Neural crest cell (in vitro differentiated cells): ENCODE measurements around the gene CD84. TPM values are rescaled to one million over a fixed set of nuclear protein-coding genes. Genes with fewer than 3 reads are reported as not detected.

ENCODE experiments used
- DNase-seq: peaks from one replicate; pipeline ENCODE4 v3.0.0; 2021; ENCODE audit warnings: low read depth, mixed read lengths, low spot score
- H3K27ac Mint-ChIP-seq: one replicate; pipeline ENCODE4 v1.8.0; 2021; ENCODE audit warnings: mild to moderate bottlenecking, mixed read lengths; ENCODE audit not compliant: unreplicated experiment
- H3K27me3 Mint-ChIP-seq: 2 replicates; pipeline ENCODE4 v1.8.0; 2021; ENCODE audit warnings: low read depth, mild to moderate bottlenecking, mixed read lengths
- H3K36me3 Mint-ChIP-seq: 2 replicates; pipeline ENCODE4 v1.8.0; 2021; ENCODE audit warnings: low read depth, mild to moderate bottlenecking, mixed read lengths
- H3K4me1 Mint-ChIP-seq: 2 replicates; pipeline ENCODE4 v1.8.0; 2021; ENCODE audit warnings: mixed read lengths
- H3K4me3 Mint-ChIP-seq: one replicate; pipeline ENCODE4 v1.8.0; 2021; ENCODE audit warnings: mild to moderate bottlenecking, mixed read lengths
- H3K9me3 Mint-ChIP-seq: 2 replicates; pipeline ENCODE4 v1.8.0; 2021; ENCODE audit warnings: mixed read lengths
- total RNA-seq: library from RNA; stranded (reverse); gene quantifications from 2 replicates; pipeline ENCODE4 v1.2.1, GENCODE V29; 2021
- TF ChIP-seq, protein P1 (sequence below): fragments of 200-600 bp; sonication (generic); conservative IDR thresholded peaks from 2 replicates; pipeline ENCODE4 v1.5.0; 2021; ENCODE audit warnings: antibody characterized with exemption, mild to moderate bottlenecking

Gene CD84
- total RNA-seq, 1 donor from 2014 or later = not detected

DNA sequence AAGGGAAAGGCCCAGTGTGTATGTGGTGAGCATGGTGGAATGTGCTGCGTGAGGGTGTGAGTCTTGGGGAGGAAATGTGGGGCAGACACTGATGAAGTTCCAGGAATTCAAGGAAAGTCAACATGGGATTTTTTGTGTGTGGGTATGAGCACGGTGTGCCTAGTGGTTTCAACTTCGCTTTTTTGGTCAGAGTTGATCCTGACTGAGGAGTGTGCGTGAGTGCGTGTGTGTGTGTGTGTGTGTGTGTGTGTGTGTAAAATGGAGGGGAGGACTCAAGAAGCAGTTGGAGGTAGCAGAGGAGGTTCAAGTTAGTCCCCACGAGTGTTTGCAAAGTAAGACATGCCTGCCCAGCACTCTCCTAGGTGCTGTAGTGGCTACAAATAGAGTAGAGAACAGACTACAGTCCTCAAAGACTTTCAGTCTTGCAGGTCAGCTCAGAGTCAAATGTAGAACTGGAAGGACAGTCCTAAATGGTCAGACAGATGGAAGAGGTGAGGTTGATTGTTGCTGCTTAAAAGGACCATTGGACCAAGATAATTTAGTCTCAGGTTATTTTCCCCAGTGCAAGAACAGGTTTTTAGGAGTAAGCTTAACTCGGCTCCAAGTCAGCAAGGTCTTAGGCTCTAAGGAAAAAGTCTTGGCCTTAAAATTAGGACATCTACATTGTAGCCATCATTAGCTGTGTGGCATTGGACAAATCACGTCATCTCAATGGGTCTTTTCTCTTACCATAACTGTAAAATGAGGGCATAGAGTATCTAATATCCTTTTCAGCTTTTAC lies 42.5 kb upstream of the CD84 start:
- Mint-ChIP-seq H3K9me3 (peaks cover 5% of the 10 kb centered on the region), H3K36me3 (no peaks in the 10 kb centered on the region), H3K27me3 (peaks cover 2% of the 10 kb centered on the region), H3K27ac (peak overlapping the region; percentile 52), H3K4me1 (peaks cover 6% of the 10 kb centered on the region), H3K4me3 (no peak overlapping the region)
- TF ChIP-seq, protein P1, sequence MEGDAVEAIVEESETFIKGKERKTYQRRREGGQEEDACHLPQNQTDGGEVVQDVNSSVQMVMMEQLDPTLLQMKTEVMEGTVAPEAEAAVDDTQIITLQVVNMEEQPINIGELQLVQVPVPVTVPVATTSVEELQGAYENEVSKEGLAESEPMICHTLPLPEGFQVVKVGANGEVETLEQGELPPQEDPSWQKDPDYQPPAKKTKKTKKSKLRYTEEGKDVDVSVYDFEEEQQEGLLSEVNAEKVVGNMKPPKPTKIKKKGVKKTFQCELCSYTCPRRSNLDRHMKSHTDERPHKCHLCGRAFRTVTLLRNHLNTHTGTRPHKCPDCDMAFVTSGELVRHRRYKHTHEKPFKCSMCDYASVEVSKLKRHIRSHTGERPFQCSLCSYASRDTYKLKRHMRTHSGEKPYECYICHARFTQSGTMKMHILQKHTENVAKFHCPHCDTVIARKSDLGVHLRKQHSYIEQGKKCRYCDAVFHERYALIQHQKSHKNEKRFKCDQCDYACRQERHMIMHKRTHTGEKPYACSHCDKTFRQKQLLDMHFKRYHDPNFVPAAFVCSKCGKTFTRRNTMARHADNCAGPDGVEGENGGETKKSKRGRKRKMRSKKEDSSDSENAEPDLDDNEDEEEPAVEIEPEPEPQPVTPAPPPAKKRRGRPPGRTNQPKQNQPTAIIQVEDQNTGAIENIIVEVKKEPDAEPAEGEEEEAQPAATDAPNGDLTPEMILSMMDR = no peak
- DNase-seq = no peak

DNA sequence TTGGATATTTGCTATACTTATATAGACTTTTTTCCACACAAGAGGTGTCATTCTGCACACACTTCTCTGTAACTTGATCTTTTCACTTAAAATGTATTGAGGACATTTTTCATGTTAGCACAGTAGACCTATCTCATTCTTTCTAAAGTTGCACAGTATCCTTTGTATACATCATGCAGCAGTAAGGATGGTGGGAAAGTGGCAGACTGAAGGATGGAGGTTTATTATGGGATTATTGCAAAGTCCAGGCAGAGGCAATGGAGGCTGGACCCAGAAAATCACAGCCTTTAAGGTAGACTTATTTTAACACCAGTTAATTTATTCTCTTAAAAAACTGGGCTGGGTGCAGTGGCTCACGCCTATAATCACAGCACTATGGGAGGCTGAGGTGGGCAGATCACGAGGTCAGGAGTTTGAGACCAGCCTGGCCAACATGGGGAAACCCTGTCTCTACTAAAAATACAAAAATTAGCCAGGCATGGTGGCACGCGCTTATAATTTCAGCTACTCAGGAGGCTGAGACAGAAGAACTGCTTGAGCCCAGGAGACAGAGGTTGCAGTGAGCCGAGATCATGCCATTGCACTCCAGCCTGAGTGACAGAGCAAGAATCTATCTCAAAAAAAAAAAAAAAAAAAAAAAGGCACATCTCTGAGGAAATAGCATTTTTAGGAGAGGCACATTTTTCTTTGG lies 41.8 kb upstream of the CD84 start:
- H3K27me3 Mint-ChIP-seq = peaks cover 2% of the 10 kb centered on the region
- H3K9me3 Mint-ChIP-seq = peaks cover 5% of the 10 kb centered on the region
- peaks cover 6% of the 10 kb centered on the region for H3K4me1 Mint-ChIP-seq
- no peak overlapping the region for H3K4me3 Mint-ChIP-seq
- no peaks in the 10 kb centered on the region for H3K36me3 Mint-ChIP-seq
- peak overlapping the region; percentile 52 for H3K27ac Mint-ChIP-seq
- TF ChIP-seq, protein P1 = no peak
- DNase-seq = no peak

DNA sequence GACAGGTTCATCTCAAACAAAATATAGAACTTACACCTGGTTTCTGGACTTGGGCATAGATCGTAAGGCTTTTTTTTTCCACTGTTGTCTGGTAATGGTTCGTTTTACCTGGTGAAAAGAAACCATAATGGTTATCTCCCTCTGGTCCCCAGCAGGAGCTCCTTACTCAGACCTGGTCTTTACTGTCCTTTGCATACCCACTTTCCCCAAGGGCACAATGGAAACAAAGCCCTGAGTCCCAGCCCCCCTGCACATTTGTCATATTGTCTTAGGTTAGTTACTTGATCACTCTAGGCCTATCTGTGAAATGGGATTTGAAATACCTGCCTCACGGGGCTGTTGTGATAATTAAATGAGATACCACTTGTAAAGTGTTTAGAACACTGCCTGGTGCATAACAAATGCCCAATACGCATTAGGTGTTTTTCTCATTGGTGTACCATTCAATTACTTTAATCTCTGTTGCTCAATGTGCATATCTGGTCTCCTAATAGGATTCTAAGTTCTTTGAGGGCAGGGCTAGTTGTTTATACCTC lies 40.5 kb upstream of the CD84 start:
- no peak for DNase-seq
- peaks cover 2% of the 10 kb centered on the region for H3K27me3 Mint-ChIP-seq
- H3K27ac Mint-ChIP-seq = no peak overlapping the region
- no peak overlapping the region for H3K4me3 Mint-ChIP-seq
- no peaks in the 10 kb centered on the region for H3K36me3 Mint-ChIP-seq
- H3K4me1 Mint-ChIP-seq = peaks cover 6% of the 10 kb centered on the region
- peaks cover 5% of the 10 kb centered on the region for H3K9me3 Mint-ChIP-seq
- TF ChIP-seq, protein P1 = no peak

DNA sequence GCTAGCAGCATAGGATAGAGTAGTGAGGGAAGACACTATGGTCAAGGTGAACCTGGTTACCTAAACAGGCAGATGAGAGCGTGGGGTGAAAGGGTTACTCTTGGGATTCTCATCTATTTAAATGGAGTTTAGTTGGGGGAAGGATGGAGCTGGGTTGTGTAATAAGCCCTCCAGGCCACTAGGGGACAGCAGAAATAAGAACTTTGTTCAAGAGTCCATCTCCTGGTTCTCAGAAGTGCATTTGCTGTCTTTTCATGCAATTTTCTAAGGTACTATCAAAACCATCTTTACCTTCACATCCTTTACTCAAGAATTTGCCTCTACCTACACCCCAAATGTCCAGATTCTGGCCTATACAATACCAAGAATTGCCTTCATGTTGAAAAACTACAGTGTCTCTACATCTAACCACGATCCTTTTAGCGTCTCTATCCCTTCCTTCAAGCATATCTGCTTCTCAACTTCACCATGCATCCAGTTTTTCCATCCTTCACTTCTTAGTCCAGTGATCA lies 39.5 kb upstream of the CD84 start:
- H3K4me1 Mint-ChIP-seq = no peaks in the 10 kb centered on the region
- no peak overlapping the region for H3K27ac Mint-ChIP-seq
- H3K27me3 Mint-ChIP-seq = peaks cover 2% of the 10 kb centered on the region
- DNase-seq = no peak
- peaks cover 5% of the 10 kb centered on the region for H3K9me3 Mint-ChIP-seq
- TF ChIP-seq, protein P1 = peak; percentile 54
- no peaks in the 10 kb centered on the region for H3K36me3 Mint-ChIP-seq
- no peak overlapping the region for H3K4me3 Mint-ChIP-seq

DNA sequence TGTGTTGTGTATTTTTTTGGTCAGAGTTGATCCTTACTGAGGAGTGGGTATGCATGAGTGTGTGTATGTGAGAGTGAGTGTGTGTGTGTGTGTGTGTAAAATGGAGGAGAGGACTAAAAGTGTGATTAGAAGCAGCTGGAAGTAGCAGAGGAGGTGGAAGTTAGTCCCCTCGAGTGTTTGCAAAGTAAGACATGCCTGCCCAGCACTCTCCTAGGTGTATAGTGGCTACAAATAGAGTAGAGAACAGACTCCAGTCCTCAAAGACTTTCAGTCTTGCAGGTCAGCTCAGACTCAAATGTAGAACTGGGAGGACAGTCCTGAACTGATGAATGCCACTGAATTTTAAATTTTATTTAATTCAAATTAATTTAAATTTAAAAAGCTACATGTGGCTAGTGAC lies 39.0 kb upstream of the CD84 start:
- Mint-ChIP-seq H3K4me3 (no peak overlapping the region), H3K27me3 (peaks cover 2% of the 10 kb centered on the region), H3K4me1 (no peaks in the 10 kb centered on the region), H3K9me3 (peaks cover 5% of the 10 kb centered on the region), H3K36me3 (no peaks in the 10 kb centered on the region), H3K27ac (no peak overlapping the region)
- TF ChIP-seq, protein P1 = no peak
- DNase-seq = no peak
